GM18526 (cell line): ENCODE results near the gene UGDH.

ENCODE experiments used
- POLR2A ChIP-seq: IDR thresholded peaks from 3 replicates; pipeline ENCODE4 v1.6.1; 2011; ENCODE audit not compliant: insufficient read length; ENCODE audit errors: extremely low read depth

The UGDH gene

GRCh38 chr4:39472396-39472795 is 54.8 kb downstream of the UGDH start:
- TF ChIP-seq POLR2A = no peak

GRCh38 chr4:39470402-39470801 is 56.8 kb downstream of the UGDH start:
- TF ChIP-seq POLR2A = no peak

GRCh38 chr4:39469429-39470077 is 57.7 kb downstream of the UGDH start:
- no peak for TF ChIP-seq POLR2A

- no peak for TF ChIP-seq POLR2A
Measured at GRCh38 chr4:39467464-39467863, 59.8 kb downstream of the UGDH start.

GRCh38 chr4:39466747-39467146 is 60.5 kb downstream of the UGDH start:
- TF ChIP-seq POLR2A = no peak

GRCh38 chr4:39464886-39465501 is 62.2 kb downstream of the UGDH start:
- TF ChIP-seq POLR2A = no peak

GRCh38 chr4:39458505-39459300 is 68.5 kb downstream of the UGDH start, which contains the start of the genes LIAS and RPL9:
Gene LIAS (plus strand): TSS chr4:39459056. CDS start chr4:39459118, 62 bp downstream.
Gene RPL9 (minus strand): TSS chr4:39458922. CDS start chr4:39458439, 483 bp downstream.
- TF ChIP-seq POLR2A = peak; percentile 98

- TF ChIP-seq POLR2A = no peak
Measured at GRCh38 chr4:39456946-39457763, 70.1 kb downstream of the UGDH start.

GRCh38 chr4:39455486-39455885 is 71.8 kb downstream of the UGDH start:
- TF ChIP-seq POLR2A = no peak

GRCh38 chr4:39453738-39454137 is 73.5 kb downstream of the UGDH start:
- no peak for TF ChIP-seq POLR2A

- TF ChIP-seq POLR2A = no peak
Measured at GRCh38 chr4:39452860-39453587, 74.2 kb downstream of the UGDH start.

GRCh38 chr4:39452153-39452859 is 74.9 kb downstream of the UGDH start:
- TF ChIP-seq POLR2A = no peak

GRCh38 chr4:39451423-39452023 is 75.7 kb downstream of the UGDH start:
- no peak for TF ChIP-seq POLR2A
